Fibroblast of mammary gland (primary cell): ENCODE results near the gene WDR46.

Source experiments
- DNase-seq: peaks from one replicate; pipeline ENCODE4 v3.0.0-alpha.2; 2010; ENCODE audit warnings: low read depth
- H3K4me3 ChIP-seq: 2 replicates; pipeline ENCODE4 v1.5.1; 2011; ENCODE audit warnings: low read depth, mild to moderate bottlenecking, low read length, moderate library complexity; ENCODE audit not compliant: control insufficient read depth
- TF ChIP-seq, protein P1 (sequence below): conservative IDR thresholded peaks from 2 replicates; pipeline ENCODE4 v1.5.1; 2011; ENCODE audit warnings: low read depth, low read length, inconsistent platforms; ENCODE audit not compliant: control insufficient read depth, insufficient read depth

The WDR46 gene

GRCh38 chr6:33324125-33324524, 35.1 kb upstream of the WDR46 start:
- TF ChIP-seq, protein P1, sequence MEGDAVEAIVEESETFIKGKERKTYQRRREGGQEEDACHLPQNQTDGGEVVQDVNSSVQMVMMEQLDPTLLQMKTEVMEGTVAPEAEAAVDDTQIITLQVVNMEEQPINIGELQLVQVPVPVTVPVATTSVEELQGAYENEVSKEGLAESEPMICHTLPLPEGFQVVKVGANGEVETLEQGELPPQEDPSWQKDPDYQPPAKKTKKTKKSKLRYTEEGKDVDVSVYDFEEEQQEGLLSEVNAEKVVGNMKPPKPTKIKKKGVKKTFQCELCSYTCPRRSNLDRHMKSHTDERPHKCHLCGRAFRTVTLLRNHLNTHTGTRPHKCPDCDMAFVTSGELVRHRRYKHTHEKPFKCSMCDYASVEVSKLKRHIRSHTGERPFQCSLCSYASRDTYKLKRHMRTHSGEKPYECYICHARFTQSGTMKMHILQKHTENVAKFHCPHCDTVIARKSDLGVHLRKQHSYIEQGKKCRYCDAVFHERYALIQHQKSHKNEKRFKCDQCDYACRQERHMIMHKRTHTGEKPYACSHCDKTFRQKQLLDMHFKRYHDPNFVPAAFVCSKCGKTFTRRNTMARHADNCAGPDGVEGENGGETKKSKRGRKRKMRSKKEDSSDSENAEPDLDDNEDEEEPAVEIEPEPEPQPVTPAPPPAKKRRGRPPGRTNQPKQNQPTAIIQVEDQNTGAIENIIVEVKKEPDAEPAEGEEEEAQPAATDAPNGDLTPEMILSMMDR, result no peak
- no peak for DNase-seq
- no peak overlapping the region for H3K4me3 ChIP-seq

DNA sequence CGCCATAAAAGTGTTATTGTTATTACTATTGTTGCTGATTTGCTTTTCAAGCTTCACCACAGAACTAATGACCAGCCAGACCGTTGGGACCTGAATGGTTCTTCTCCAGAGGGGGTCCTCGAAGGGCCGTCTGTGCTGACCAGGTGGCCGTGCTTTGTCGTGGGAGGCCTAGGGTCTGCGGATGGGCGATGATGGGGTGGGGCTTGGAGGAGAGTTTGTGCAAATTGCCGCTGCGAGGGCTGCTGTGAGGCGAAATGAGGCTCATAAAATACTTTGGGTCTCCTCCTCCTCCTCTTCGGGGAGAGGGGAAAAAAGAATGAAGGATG, 34.5 kb upstream of the WDR46 start:
- TF ChIP-seq, protein P1, result no peak
- H3K4me3 ChIP-seq, result peak overlapping the region; percentile 85
- DNase-seq, result no peak

GRCh38 chr6:33321227-33321626, 32.2 kb upstream of the WDR46 start:
- peak overlapping the region; percentile 85 for H3K4me3 ChIP-seq
- DNase-seq, result peak; percentile 44
- TF ChIP-seq, protein P1, result no peak

DNA sequence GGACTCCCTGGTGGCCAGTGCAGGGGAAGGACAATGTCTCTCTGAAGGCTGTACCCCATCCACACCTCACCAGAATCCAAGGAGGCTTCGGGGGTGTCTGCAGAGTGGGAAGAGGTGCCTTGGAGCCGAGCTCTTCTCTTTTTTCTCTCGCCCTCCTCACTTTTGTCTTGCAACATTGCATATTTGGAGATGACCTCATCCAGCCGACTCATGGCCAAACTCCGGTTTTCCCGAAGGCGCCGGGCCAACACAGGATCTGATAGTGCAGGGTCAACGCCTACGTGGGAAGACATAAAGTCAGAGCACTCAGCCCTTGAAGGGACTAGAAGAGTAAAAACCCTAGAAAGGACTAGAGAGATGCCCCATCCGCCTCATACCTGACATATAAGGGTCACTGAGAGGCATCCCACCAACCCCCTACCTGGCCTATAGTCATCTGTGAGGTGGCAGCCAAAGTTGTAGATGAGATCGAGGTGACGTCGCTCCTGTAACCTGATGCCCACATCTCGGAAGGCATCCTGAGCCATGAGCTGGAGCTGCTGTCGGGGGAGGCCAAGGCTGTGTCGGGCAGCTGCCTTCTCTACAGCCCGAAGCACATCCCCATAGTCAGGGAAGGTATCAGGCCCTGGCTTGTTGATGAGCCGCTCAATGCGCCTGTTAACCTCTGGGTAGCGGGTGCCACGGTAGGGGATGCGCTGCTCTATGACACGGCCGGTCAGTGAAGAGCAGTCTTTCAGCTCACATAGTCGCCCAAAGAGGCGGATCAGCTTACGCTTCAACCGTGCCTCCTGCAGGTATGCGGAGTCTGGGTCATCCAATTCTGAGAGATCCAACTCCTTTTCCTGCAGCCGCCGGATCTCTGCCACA, 31.5 kb upstream of the WDR46 start:
- DNase-seq, result peak; percentile 96
- peak overlapping the region; percentile 85 for H3K4me3 ChIP-seq
- TF ChIP-seq, protein P1, result no peak

DNA sequence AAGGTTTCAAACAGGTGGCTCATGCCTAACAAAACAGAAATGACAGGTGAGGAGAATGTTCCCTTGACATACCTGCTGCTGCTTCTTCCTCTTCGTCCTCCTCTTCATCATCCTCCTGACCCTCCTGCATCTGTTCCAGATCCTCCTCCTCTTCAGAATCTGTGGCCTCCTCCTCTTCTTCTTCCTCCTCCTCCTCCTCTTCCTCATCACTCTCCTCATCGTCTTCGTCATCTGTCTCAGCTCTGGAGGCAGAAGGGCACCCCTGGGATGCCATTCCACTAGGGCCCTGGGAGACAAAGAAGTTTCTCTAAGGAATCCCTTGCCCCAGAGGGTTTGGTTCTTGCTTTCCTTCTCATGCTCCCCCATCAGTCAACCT, 30.9 kb upstream of the WDR46 start:
- H3K4me3 ChIP-seq, result peak overlapping the region; percentile 23
- TF ChIP-seq, protein P1, result no peak
- DNase-seq, result no peak

DNA sequence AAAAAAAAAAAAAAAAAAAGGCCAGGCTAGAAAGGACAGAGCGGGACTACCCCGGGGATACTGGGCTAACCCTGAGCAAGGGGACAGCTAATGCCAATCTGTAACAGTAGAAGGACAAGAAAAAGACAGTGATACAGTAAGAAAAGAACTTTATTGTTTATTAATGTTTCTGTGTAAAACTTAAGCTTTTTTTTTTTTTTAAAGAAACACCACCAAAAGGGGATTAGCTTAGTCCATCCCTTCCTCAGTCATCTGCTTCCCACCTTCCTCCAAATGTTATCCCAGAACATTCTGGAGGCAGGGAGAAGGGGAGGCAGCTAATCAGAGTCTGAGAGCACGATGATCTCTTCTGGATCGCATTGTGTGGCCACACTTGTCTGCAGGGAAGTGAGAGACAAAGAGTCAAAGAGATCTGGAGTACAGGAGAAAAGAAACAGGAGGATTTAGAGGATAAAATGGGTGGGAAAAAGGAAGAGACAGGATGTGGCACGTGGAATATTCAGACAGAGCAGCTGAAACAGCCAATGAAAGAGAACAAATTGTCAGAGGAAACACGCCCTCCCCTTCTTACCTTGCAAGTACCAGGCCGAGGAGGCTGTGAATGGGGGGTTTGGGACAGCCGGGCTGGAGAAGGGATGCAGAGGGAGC, 29.5 kb upstream of the WDR46 start:
- H3K4me3 ChIP-seq, result peak overlapping the region; percentile 77
- no peak for DNase-seq
- TF ChIP-seq, protein P1, result no peak
